Measurements from ENCODE around the gene NINJ2.
"Not testable (repeated sequence)": the region's sequence is repeated elsewhere in the genome, so short reads cannot be mapped to it uniquely, and the experiment has no call there.

NINJ2 gene

GRCh38 chr12:663293-663871 lies at the start of gene NINJ2:
TSS of gene NINJ2 (minus strand) at chr12:663445. CDS start at chr12:663360, 85 bp downstream.
- DNase-seq: no peak

- DNase-seq: no peak
These were observed 49.1 kb upstream of the NINJ2 start for GRCh38 chr12:712172-712863.

- no peak for DNase-seq
These were observed 46.3 kb upstream of the NINJ2 start for GRCh38 chr12:709455-710020.

GRCh38 chr12:708084-708483 lies 44.8 kb upstream of the NINJ2 start:
- not testable (repeated sequence) for DNase-seq

GRCh38 chr12:704516-705242 lies 41.4 kb upstream of the NINJ2 start:
- no peak for DNase-seq

- DNase-seq: no peak
These were observed 38.8 kb upstream of the NINJ2 start for GRCh38 chr12:701896-702539.

- no peak for DNase-seq
These were observed 36.8 kb upstream of the NINJ2 start for GRCh38 chr12:700016-700415.

GRCh38 chr12:698222-698621 lies 35.0 kb upstream of the NINJ2 start:
- DNase-seq: not testable (repeated sequence)

GRCh38 chr12:697481-697880 lies 34.2 kb upstream of the NINJ2 start:
- DNase-seq: no peak

GRCh38 chr12:694734-695503 lies 31.7 kb upstream of the NINJ2 start:
- DNase-seq: no peak

GRCh38 chr12:693934-694533 lies 30.8 kb upstream of the NINJ2 start:
- no peak for DNase-seq

GRCh38 chr12:692274-692673 lies 29.0 kb upstream of the NINJ2 start:
- DNase-seq: no peak

- no peak for DNase-seq
These were observed 27.2 kb upstream of the NINJ2 start for GRCh38 chr12:690466-690865.

- DNase-seq: no peak
These were observed 22.1 kb upstream of the NINJ2 start for GRCh38 chr12:685388-685787.

- DNase-seq: no peak
These were observed 21.2 kb upstream of the NINJ2 start for GRCh38 chr12:684416-684815.

- no peak for DNase-seq
These were observed 18.5 kb upstream of the NINJ2 start for GRCh38 chr12:681568-682256.

GRCh38 chr12:678747-679712 lies 15.8 kb upstream of the NINJ2 start:
- DNase-seq: no peak

- DNase-seq: no peak
These were observed 12.3 kb upstream of the NINJ2 start for GRCh38 chr12:675562-675961.

- DNase-seq: no peak
These were observed 11.1 kb upstream of the NINJ2 start for GRCh38 chr12:674272-674781.

- no peak for DNase-seq
These were observed 10.6 kb upstream of the NINJ2 start for GRCh38 chr12:673849-674248.
